Measurements from ENCODE around the gene AK1. TPM values are rescaled to one million over a fixed set of nuclear protein-coding genes. Genes with fewer than 3 reads are reported as not detected.
A peak's percentile ranks its signal among the peaks of the same experiment; 100 is the strongest.
"Not testable (repeated sequence)": the region's sequence is repeated elsewhere in the genome, so short reads cannot be mapped to it uniquely, and the experiment has no call there.

The AK1 gene
- total RNA-seq, 1 experiment from 2014 or later: 61.1 TPM

- Histone ChIP-seq H3K27ac (ENCODE audit: low read depth, low read length) (peak overlapping the region; percentile 64), H3K4me2 (ENCODE audit: low read length) (0 out of 2 replicates have a peak overlapping the region, but pooled peaks have one; percentile 6), H3K9me2 (ENCODE audit: insufficient read depth) (no peaks in the 10 kb centered on the region), H3K79me2 (ENCODE audit: insufficient read depth, low read length) (no peaks in the 10 kb centered on the region), H3K4me1 (ENCODE audit: control insufficient read depth in 1 of 2, insufficient read depth in 2 of 2, low read length in 2 of 2) (peaks cover 18 to 23% of the 10 kb centered on the region in 2 experiments; a peak in 3 of 4 replicates), H3K27me3 (ENCODE audit: insufficient read depth, low read length) (no peaks in the 10 kb centered on the region), H3K9ac (ENCODE audit: low read length) (no peak overlapping the region), H3K9me3 (ENCODE audit: control insufficient read depth in 1 of 2, insufficient read depth in 1 of 2, low read depth in 1 of 2, low read length in 2 of 2) (no peaks in the 10 kb centered on the region), H4K20me1 (ENCODE audit: insufficient read depth) (no peaks in the 10 kb centered on the region), H3K4me3 (replicated peaks in 1 of 2; ENCODE audit: low read depth in 1 of 2, low read length in 2 of 2) (no peak overlapping the region), H3K36me3 (ENCODE audit: control insufficient read depth in 1 of 2, insufficient read depth in 2 of 2, low read length in 2 of 2) (peaks cover 5 to 15% of the 10 kb centered on the region in 2 experiments; a peak in 3 of 4 replicates), H2AFZ (ENCODE audit: low read depth, low read length, poor library complexity, severe bottlenecking) (no peak overlapping the region)
- ChIA-PET CTCF (interaction anchor here (2.1 kb wide), 1 partner anchor 14 kb away, joined by 7 read pairs; no protein-coding TSS in a partner anchor), POLR2A (no interaction called here), RAD21 (ENCODE audit: low non-redundant PET in 1 of 2, low total read pairs in 2 of 2, uncharacterized antibody in 2 of 2, unreplicated experiment in 2 of 2) (interaction anchor here in 1 of 2 experiments (0.6 kb wide), 1 partner anchor 59 kb away, joined by 3 read pairs; no protein-coding TSS in a partner anchor)
- TF ChIP-seq SP1 (IDR thresholded peaks at IDR 0.05; ENCODE audit: low read depth) (no peak), ELF1 (IDR thresholded peaks at IDR 0.05; ENCODE audit: borderline replicate concordance, low read depth) (no peak), EZH2phosphoT487 (IDR thresholded peaks at IDR 0.05; ENCODE audit: borderline replicate concordance) (no peak), FOSL1 (IDR thresholded peaks at IDR 0.05; ENCODE audit: low read depth) (no peak), MAX (IDR thresholded peaks at IDR 0.05) (no peak)
- intact Hi-C loops (cut with micrococcal nuclease): no loop called here
- DNase-seq (ENCODE audit: low read depth, low spot score) (no peak), ATAC-seq (no peak)
- no TSS peak for BruUV-seq (replicated peaks)
These were observed 6.5 kb upstream of the AK1 start for GRCh38 chr9:127883959-127884358.

GRCh38 chr9:127881715-127882114 lies 4.2 kb upstream of the AK1 start:
- H4K20me1 ChIP-seq (ENCODE audit: insufficient read depth); H3K36me3 ChIP-seq (ENCODE audit: control insufficient read depth in 1 of 2, insufficient read depth in 2 of 2, low read length in 2 of 2); DNase-seq (ENCODE audit: low read depth, low spot score); ATAC-seq; BruUV-seq (replicated peaks); H3K79me2 ChIP-seq (ENCODE audit: insufficient read depth, low read length); H3K9ac ChIP-seq (ENCODE audit: low read length); H2AFZ ChIP-seq (ENCODE audit: low read depth, low read length, poor library complexity, severe bottlenecking); H3K4me2 ChIP-seq (ENCODE audit: low read length); RAD21 ChIA-PET (ENCODE audit: low non-redundant PET in 1 of 2, low total read pairs in 2 of 2, uncharacterized antibody in 2 of 2, unreplicated experiment in 2 of 2); H3K27ac ChIP-seq (ENCODE audit: low read depth, low read length); H3K4me3 ChIP-seq (replicated peaks in 1 of 2; ENCODE audit: low read depth in 1 of 2, low read length in 2 of 2); H3K9me3 ChIP-seq (ENCODE audit: control insufficient read depth in 1 of 2, insufficient read depth in 1 of 2, low read depth in 1 of 2, low read length in 2 of 2); intact Hi-C loops (cut with micrococcal nuclease); H3K27me3 ChIP-seq (ENCODE audit: insufficient read depth, low read length); H3K9me2 ChIP-seq (ENCODE audit: insufficient read depth): not testable (repeated sequence)
- CTCF ChIA-PET: interaction anchor here (0.9 to 2.8 kb wide), 3 partner anchors 12 to 236 kb away, joined by 5 to 9 read pairs (median 5); no protein-coding TSS in a partner anchor
- peaks cover 23 to 38% of the 10 kb centered on the region in 2 experiments for H3K4me1 ChIP-seq (ENCODE audit: control insufficient read depth in 1 of 2, insufficient read depth in 2 of 2, low read length in 2 of 2)
- POLR2A ChIA-PET: interaction anchor here (1.1 kb wide), 1 partner anchor 36 kb away, joined by 4 read pairs; no protein-coding TSS in a partner anchor
